ENCODE data around the gene CTTNBP2. TPM values are rescaled to one million over a fixed set of nuclear protein-coding genes. Genes with fewer than 3 reads are reported as not detected.
A peak's percentile ranks its signal among the peaks of the same experiment; 100 is the strongest.

Gene CTTNBP2
- total RNA-seq, 4 donors from 2014 or later: 3.1 to 31.4 (median 4.8) TPM

GRCh38 chr7:117875566-117875965 lies 2.3 kb upstream of the CTTNBP2 start:
- Histone ChIP-seq H3K4me1 (no peaks in the 10 kb centered on the region), H3K36me3 (no peaks in the 10 kb centered on the region), H3K9me3 (no peaks in the 10 kb centered on the region), H3K27ac (no peak overlapping the region), H3K27me3 (no peaks in the 10 kb centered on the region), H3K4me3 (no peak overlapping the region)
- TF ChIP-seq POLR2A (IDR thresholded peaks at IDR 0.05) (no peak), CTCF (IDR thresholded peaks at IDR 0.05) (peak in 2 of 6 experiments; percentile 11 to 26)
- no peak for DNase-seq

- TF ChIP-seq POLR2A (IDR thresholded peaks at IDR 0.05) (no peak), CTCF (IDR thresholded peaks at IDR 0.05) (no peak)
- no peaks in the 10 kb centered on the region for H3K27me3 ChIP-seq
- H3K36me3 ChIP-seq: no peaks in the 10 kb centered on the region
- H3K9me3 ChIP-seq: no peaks in the 10 kb centered on the region
- H3K4me1 ChIP-seq: no peaks in the 10 kb centered on the region
- no peak overlapping the region for H3K4me3 ChIP-seq
- DNase-seq: no peak
- no peak overlapping the region for H3K27ac ChIP-seq
Observed at GRCh38 chr7:117874191-117874700, 1.0 kb upstream of the CTTNBP2 start.

DNA sequence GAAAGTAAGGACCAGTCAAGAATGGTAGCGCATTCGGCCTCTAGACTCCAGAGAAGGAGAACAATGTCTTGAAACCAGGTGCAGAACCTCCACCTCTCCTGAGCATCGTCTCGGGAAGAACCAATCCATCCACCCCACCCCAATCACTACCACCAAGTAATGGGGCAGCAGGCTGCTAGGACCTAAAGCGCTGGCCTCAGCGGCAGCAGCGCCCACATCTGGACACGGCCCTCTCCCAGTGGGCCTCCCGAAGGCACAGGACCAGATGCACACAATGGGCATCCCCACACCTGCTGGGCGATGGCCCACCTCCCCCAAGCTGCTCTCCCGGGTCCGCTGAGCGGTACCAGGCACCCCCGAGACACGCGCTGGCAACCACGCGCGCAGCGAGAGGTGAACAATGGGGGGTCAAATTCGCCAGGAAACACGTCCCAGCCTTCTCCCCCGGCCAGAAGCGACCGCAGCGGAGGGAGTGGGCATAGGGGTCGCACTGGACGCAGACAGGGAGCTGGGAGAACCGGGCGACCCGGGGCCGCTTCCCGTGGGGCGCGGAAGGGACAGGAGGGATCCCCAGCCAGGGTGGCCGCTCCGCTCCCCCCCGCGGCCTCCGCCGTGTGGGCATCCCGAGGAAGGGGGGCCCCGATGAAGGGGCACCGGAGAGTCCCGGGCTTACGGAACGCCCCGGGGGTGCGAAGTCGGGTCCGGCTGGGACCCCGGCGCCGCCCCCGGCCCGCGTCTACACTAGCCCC lies 506 bp downstream of the CTTNBP2 start:
- H3K4me3 ChIP-seq: peak overlapping the region; percentile 41 to 77 (median 57)
- no peak for DNase-seq
- no peaks in the 10 kb centered on the region for H3K27me3 ChIP-seq
- H3K36me3 ChIP-seq: no peaks in the 10 kb centered on the region
- peak overlapping the region; percentile 31 to 71 (median 62) for H3K27ac ChIP-seq
- no peaks in the 10 kb centered on the region for H3K4me1 ChIP-seq
- TF ChIP-seq POLR2A (IDR thresholded peaks at IDR 0.05) (no peak), CTCF (IDR thresholded peaks at IDR 0.05) (no peak)
- no peaks in the 10 kb centered on the region for H3K9me3 ChIP-seq

DNA sequence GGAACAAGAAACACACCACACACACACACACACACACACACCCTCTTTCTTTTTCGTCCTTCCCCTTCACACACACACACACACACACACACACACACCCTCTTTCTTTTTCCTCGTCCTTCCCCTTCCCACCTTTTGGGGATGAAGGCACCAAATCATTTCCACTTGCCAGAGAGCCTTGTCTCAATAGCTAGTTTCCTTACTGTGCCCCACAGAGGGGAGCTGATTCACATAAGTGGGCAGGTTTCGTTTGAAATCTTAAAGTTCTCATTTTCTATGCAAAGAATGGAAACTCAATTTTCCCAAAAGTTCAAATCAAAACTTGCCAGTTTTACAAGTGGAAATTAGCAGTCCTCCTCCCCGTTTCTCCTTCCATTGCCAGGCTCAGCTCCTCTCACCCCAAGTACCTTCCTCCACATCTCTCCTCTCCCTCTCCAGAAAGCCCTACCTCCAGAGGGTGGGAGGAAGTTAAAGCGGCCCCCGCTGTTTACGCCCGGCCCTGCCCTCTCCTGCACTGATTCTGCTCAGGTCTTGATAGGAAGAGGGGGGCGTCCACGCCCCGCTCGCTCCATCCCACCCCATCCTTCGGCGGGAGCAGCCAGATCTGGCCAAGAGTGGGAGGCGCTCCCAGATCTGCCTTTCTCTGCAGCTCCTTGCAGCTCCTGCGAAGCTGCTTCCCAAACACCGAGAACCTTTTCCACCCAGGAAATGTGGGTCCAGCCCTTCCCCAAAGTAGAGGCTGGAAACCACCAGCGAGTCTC lies 1.3 kb downstream of the CTTNBP2 start:
- Histone ChIP-seq H3K36me3 (no peaks in the 10 kb centered on the region), H3K9me3 (no peaks in the 10 kb centered on the region), H3K4me1 (no peaks in the 10 kb centered on the region), H3K27me3 (no peaks in the 10 kb centered on the region), H3K4me3 (peak overlapping the region; percentile 41 to 77 (median 57)), H3K27ac (peak overlapping the region in 3 of 4 donors; percentile 31 to 71 (median 69))
- no peak for TF ChIP-seq POLR2A (IDR thresholded peaks at IDR 0.05)
- no peak for TF ChIP-seq CTCF (IDR thresholded peaks at IDR 0.05)
- DNase-seq: no peak

DNA sequence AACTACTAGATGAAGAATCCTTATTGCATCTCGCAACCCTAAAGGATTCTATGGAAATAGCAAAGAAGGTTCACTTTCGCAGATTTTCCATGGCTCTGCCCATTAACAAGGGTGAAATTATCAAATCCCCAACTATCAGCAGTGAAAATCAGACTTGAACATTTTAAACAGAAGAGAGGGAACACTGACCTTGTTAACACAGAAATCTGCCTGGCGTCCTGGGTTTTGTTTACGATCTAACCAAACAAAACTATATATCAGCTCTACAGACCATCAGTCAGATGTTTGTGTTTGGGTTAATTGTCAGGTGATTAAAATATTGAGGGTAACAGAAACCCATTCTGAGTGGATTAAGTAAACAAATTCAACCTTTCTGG lies 1.9 kb downstream of the CTTNBP2 start:
- Histone ChIP-seq H3K4me1 (no peaks in the 10 kb centered on the region), H3K27ac (no peak overlapping the region), H3K4me3 (peak overlapping the region in 1 of 4 donors; percentile 69)

More for the DNA sequence above, 1.9 kb downstream of the CTTNBP2 start:
- H3K9me3 ChIP-seq: no peaks in the 10 kb centered on the region
- H3K27me3 ChIP-seq: no peaks in the 10 kb centered on the region
- TF ChIP-seq POLR2A (IDR thresholded peaks at IDR 0.05): no peak
- TF ChIP-seq CTCF (IDR thresholded peaks at IDR 0.05): no peak
- H3K36me3 ChIP-seq: no peaks in the 10 kb centered on the region
- DNase-seq: no peak
